ENCODE results near the gene ABCG1.

The ABCG1 gene

GRCh38 chr21:42294273-42294880 lies 75.4 kb downstream of the ABCG1 start:
- no peak for DNase-seq

GRCh38 chr21:42295845-42296244 lies 76.9 kb downstream of the ABCG1 start:
- no peak for DNase-seq

GRCh38 chr21:42296501-42296900 lies 77.6 kb downstream of the ABCG1 start:
- no peak for DNase-seq

GRCh38 chr21:42297377-42297776 lies 78.4 kb downstream of the ABCG1 start:
- DNase-seq, result no peak

- DNase-seq, result no peak
These were observed 79.3 kb downstream of the ABCG1 start for GRCh38 chr21:42298237-42298636.

- no peak for DNase-seq
These were observed 79.7 kb downstream of the ABCG1 start for GRCh38 chr21:42298657-42299056.

- no peak for DNase-seq
These were observed 80.5 kb downstream of the ABCG1 start for GRCh38 chr21:42299324-42300044.

GRCh38 chr21:42300045-42300583 lies 81.2 kb downstream of the ABCG1 start:
- no peak for DNase-seq

- no peak for DNase-seq
These were observed 82.0 kb downstream of the ABCG1 start for GRCh38 chr21:42300956-42301355.

- DNase-seq, result peak; percentile 15
These were observed 82.6 kb downstream of the ABCG1 start for GRCh38 chr21:42301371-42302075.

GRCh38 chr21:42302076-42302650 lies 83.2 kb downstream of the ABCG1 start:
- DNase-seq, result no peak

GRCh38 chr21:42302794-42303193 lies 83.9 kb downstream of the ABCG1 start:
- no peak for DNase-seq

- no peak for DNase-seq
These were observed 84.5 kb downstream of the ABCG1 start for GRCh38 chr21:42303443-42303842.

GRCh38 chr21:42304556-42305454 lies 85.9 kb downstream of the ABCG1 start:
- no peak for DNase-seq

- no peak for DNase-seq
These were observed 86.8 kb downstream of the ABCG1 start for GRCh38 chr21:42305707-42306147.

GRCh38 chr21:42306366-42307035 lies 87.6 kb downstream of the ABCG1 start:
- DNase-seq, result no peak

GRCh38 chr21:42307106-42307505 lies 88.2 kb downstream of the ABCG1 start:
- no peak for DNase-seq

GRCh38 chr21:42308161-42308913 lies 89.4 kb downstream of the ABCG1 start:
- no peak for DNase-seq

GRCh38 chr21:42308914-42309752 lies 90.2 kb downstream of the ABCG1 start:
- DNase-seq, result no peak

- DNase-seq, result no peak
These were observed 90.8 kb downstream of the ABCG1 start for GRCh38 chr21:42309753-42310213.

Data from GF-D8 (cell line).